Vagina (tissue), 2 donors: ENCODE measurements around the gene HEATR5A. TPM values are rescaled to one million over a fixed set of nuclear protein-coding genes. Genes with fewer than 3 reads are reported as not detected.
"Not testable (repeated sequence)": the region's sequence is repeated elsewhere in the genome, so short reads cannot be mapped to it uniquely, and the experiment has no call there.

Experiments used
- DNase-seq, 2 donors: peaks; one replicate each; pipeline ENCODE4 v3.0.0-alpha.2; 2017; ENCODE audit errors: extremely low spot score in 2 of 2
- H3K27ac ChIP-seq: fragments of 200-600 bp; sonication (generic); one replicate; pipeline ENCODE4 v1.5.1; 2019
- H3K27me3 ChIP-seq: fragments of 200-600 bp; sonication (generic); one replicate; pipeline ENCODE4 v1.5.1; 2019
- H3K36me3 ChIP-seq, 2 donors: fragments of 200-600 bp; sonication (generic); one replicate each; pipeline ENCODE4 v1.5.1; 2017 to 2019
- H3K4me1 ChIP-seq: fragments of 200-600 bp; sonication (generic); one replicate; pipeline ENCODE4 v1.5.1; 2019
- H3K4me3 ChIP-seq, 2 donors: fragments of 200-600 bp; sonication (generic); 1 replicate in 1 of 2; 2 replicates in 1 of 2; pipeline ENCODE4 v1.5.1; 2016 to 2019
- H3K9me3 ChIP-seq: fragments of 200-600 bp; sonication (generic); one replicate; pipeline ENCODE4 v1.5.1; 2019
- CTCF ChIP-seq, 3 experiments: fragments of 450-650 bp in 2 of 3; fragments of 200-600 bp in 1 of 3; sonication (generic) in 1 of 3; IDR thresholded peaks; one replicate each; pipeline ENCODE4 v1.5.1; 2017 to 2019; ENCODE audit warnings: antibody characterized with exemption in 3 of 3, mild to moderate bottlenecking in 2 of 3, moderate library complexity in 2 of 3
- POLR2A ChIP-seq, 2 donors: fragments of 450-650 bp; IDR thresholded peaks; one replicate each; pipeline ENCODE4 v1.6.1; 2017; ENCODE audit warnings: antibody characterized with exemption in 2 of 2, mild to moderate bottlenecking in 2 of 2, moderate library complexity in 2 of 2
- POLR2AphosphoS5 ChIP-seq, 2 donors: sonication (generic); formaldehyde crosslinking; IDR thresholded peaks; one replicate each; pipeline ENCODE4 v1.9.0; 2017; ENCODE audit warnings: antibody characterized with exemption in 2 of 2, mild to moderate bottlenecking in 2 of 2, low read depth in 1 of 2; ENCODE audit not compliant: insufficient read depth in 1 of 2
- intact Hi-C: fragments of 100-400 bp; cut with DNase I; formaldehyde crosslinking; loops from one replicate; pipeline ENCODE4 v1.15.1; 2023
- total RNA-seq: library from RNA; depleted of rRNA; stranded (reverse); fragments of >200 nt; gene quantifications from one replicate; pipeline ENCODE4 v1.2.3, GENCODE V29; 2016

Gene HEATR5A
- total RNA-seq, 1 donor from 2014 or later, result 16.9 TPM

- Histone ChIP-seq H3K9me3 (no peaks in the 10 kb centered on the region), H3K4me1 (peaks cover 9% of the 10 kb centered on the region), H3K27me3 (no peaks in the 10 kb centered on the region), H3K27ac (no peak overlapping the region), H3K4me3 (no peak overlapping the region), H3K36me3 (peaks cover 0 to 31% of the 10 kb centered on the region in 2 donors)
- DNase-seq, result no peak
- TF ChIP-seq POLR2A (IDR thresholded peaks at IDR 0.05) (no peak), CTCF (IDR thresholded peaks at IDR 0.05) (no peak), POLR2AphosphoS5 (IDR thresholded peaks at IDR 0.05; ENCODE audit: insufficient read depth in 1 of 2, low read depth in 1 of 2) (no peak)
- intact Hi-C loops, result no loop called here
Measured at GRCh38 chr14:31341280-31341679, 79.1 kb downstream of the HEATR5A start.

- Histone ChIP-seq H3K4me1 (peaks cover 9% of the 10 kb centered on the region), H3K36me3 (peaks cover 0 to 28% of the 10 kb centered on the region in 2 donors), H3K27ac (no peak overlapping the region), H3K27me3 (no peaks in the 10 kb centered on the region), H3K9me3 (no peaks in the 10 kb centered on the region), H3K4me3 (no peak overlapping the region)
- TF ChIP-seq POLR2A (IDR thresholded peaks at IDR 0.05) (no peak), POLR2AphosphoS5 (IDR thresholded peaks at IDR 0.05; ENCODE audit: insufficient read depth in 1 of 2, low read depth in 1 of 2) (no peak), CTCF (IDR thresholded peaks at IDR 0.05) (no peak)
- intact Hi-C loops, result no loop called here
- no peak for DNase-seq
Measured at GRCh38 chr14:31340297-31341063, 79.9 kb downstream of the HEATR5A start.

- H3K36me3 ChIP-seq, result peaks cover 0 to 25% of the 10 kb centered on the region in 2 donors
- H3K4me3 ChIP-seq, result no peak overlapping the region
- DNase-seq, result no peak
- no peaks in the 10 kb centered on the region for H3K27me3 ChIP-seq
- H3K4me1 ChIP-seq, result peaks cover 9% of the 10 kb centered on the region
- no peak overlapping the region for H3K27ac ChIP-seq
- no peak for TF ChIP-seq CTCF (IDR thresholded peaks at IDR 0.05)
- no peak for TF ChIP-seq POLR2AphosphoS5 (IDR thresholded peaks at IDR 0.05; ENCODE audit: insufficient read depth in 1 of 2, low read depth in 1 of 2)
- intact Hi-C loops, result no loop called here
- H3K9me3 ChIP-seq, result no peaks in the 10 kb centered on the region
Measured at GRCh38 chr14:31339743-31340142, 80.6 kb downstream of the HEATR5A start.

DNA sequence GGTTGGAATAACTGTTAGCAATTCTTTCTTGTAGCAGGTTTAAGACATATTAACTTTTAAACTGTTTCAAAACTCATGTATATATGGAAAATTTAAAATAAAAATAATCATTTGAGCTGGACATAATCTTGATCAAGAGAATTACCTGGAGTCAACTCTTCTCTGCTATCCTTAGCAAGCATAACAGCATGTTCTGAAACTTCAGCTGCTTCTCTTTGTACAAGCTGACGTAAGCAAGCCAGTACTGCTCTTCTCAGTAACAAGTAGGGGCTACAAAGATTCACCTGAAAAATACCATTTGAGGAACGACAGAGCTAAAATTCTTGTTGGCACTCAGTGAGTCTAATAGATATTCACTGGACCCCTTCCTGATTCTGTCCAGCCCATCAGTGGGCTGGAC, 83.0 kb downstream of the HEATR5A start:
- TF ChIP-seq POLR2AphosphoS5 (IDR thresholded peaks at IDR 0.05; ENCODE audit: insufficient read depth in 1 of 2, low read depth in 1 of 2) (no peak), CTCF (IDR thresholded peaks at IDR 0.05) (no peak), POLR2A (IDR thresholded peaks at IDR 0.05) (no peak)
- intact Hi-C loops, result no loop called here

DNA sequence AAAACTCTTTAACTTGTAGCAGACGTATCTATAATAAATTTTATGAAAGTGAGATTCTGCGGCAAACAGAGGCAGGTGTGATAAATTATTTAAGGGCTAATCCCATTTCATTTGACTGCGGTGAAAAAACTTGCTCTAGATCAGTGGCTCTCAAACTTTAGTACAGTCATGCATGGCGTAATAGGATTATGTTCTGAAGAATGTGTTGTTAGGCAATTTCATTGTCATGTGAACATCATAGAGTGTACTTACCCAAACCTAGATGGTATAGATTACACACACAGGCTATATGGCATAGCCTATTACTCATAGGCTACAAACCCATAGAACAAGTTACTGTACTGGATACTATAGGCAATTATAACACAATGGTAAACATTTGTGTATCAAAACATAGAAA, 83.7 kb downstream of the HEATR5A start:
- peaks cover 9% of the 10 kb centered on the region for H3K4me1 ChIP-seq
- no peaks in the 10 kb centered on the region for H3K27me3 ChIP-seq
- peaks cover 0 to 15% of the 10 kb centered on the region in 2 donors for H3K36me3 ChIP-seq
- H3K9me3 ChIP-seq, result no peaks in the 10 kb centered on the region
- no peak for DNase-seq
- intact Hi-C loops, result no loop called here
- TF ChIP-seq CTCF (IDR thresholded peaks at IDR 0.05) (no peak), POLR2A (IDR thresholded peaks at IDR 0.05) (no peak), POLR2AphosphoS5 (IDR thresholded peaks at IDR 0.05; ENCODE audit: insufficient read depth in 1 of 2, low read depth in 1 of 2) (peak in 1 of 2 donors; percentile 81)
- H3K27ac ChIP-seq, result no peak overlapping the region
- H3K4me3 ChIP-seq, result no peak overlapping the region

More for the DNA sequence above, 83.0 kb downstream of the HEATR5A start:
- peaks cover 0 to 22% of the 10 kb centered on the region in 2 donors for H3K36me3 ChIP-seq
- H3K27ac ChIP-seq, result no peak overlapping the region
- no peaks in the 10 kb centered on the region for H3K27me3 ChIP-seq
- DNase-seq, result no peak
- H3K9me3 ChIP-seq, result no peaks in the 10 kb centered on the region
- H3K4me1 ChIP-seq, result peaks cover 9% of the 10 kb centered on the region
- H3K4me3 ChIP-seq, result no peak overlapping the region

DNA sequence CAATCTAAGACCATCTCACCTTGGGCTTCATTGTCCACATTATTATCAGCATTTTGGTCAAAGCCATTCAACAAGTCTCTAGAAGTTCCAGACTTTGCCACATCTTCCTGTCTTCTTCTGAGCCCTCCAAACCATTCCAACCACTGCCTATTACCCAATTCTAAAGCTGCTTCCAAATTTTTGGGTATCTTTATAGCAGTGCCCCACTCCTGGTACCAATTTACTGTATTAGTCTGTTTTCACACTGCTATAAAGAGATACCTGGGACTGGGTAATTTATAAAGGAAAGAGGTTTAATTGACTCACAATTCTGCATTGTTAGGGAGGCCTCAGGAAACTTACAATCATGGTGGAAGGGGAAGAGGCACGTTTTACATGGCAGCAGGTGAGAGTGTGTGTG, 89.0 kb downstream of the HEATR5A start:
- H3K27ac ChIP-seq, H3K9me3 ChIP-seq, intact Hi-C loops, H3K27me3 ChIP-seq, H3K4me3 ChIP-seq, DNase-seq, H3K4me1 ChIP-seq: not testable (repeated sequence)
- H3K36me3 ChIP-seq, result peaks cover 0 to 24% of the 10 kb centered on the region in 2 donors

GRCh38 chr14:31329876-31330521, 90.4 kb downstream of the HEATR5A start:
- DNase-seq, H3K9me3 ChIP-seq, intact Hi-C loops, H3K27ac ChIP-seq, H3K27me3 ChIP-seq, H3K4me3 ChIP-seq, H3K4me1 ChIP-seq: not testable (repeated sequence)
- H3K36me3 ChIP-seq, result peaks cover 0 to 24% of the 10 kb centered on the region in 2 donors
